AG10803 (cell line): Measurements from ENCODE around the gene ARPP21.

Source experiments
- DNase-seq: peaks from one replicate; pipeline ENCODE4 v3.0.0; 2010; ENCODE audit warnings: low read depth
- H3K4me3 ChIP-seq: 2 replicates; pipeline ENCODE4 v1.5.1; 2011; ENCODE audit warnings: mild to moderate bottlenecking, low read length, control low read depth
- CTCF ChIP-seq: conservative IDR thresholded peaks from 2 replicates; pipeline ENCODE4 v1.5.1; 2011; ENCODE audit warnings: mild to moderate bottlenecking, low read length, control low read depth, inconsistent platforms

ARPP21 gene

GRCh38 chr3:35635926-35636683, 3.2 kb upstream of the ARPP21 start:
- no peak for TF ChIP-seq CTCF
- no peak for DNase-seq
- no peak overlapping the region for H3K4me3 ChIP-seq

GRCh38 chr3:35638251-35638979, 910 bp upstream of the ARPP21 start:
- no peak for DNase-seq
- TF ChIP-seq CTCF: no peak
- H3K4me3 ChIP-seq: no peak overlapping the region

GRCh38 chr3:35638980-35639253, 408 bp upstream of the ARPP21 start:
- TF ChIP-seq CTCF: no peak
- no peak overlapping the region for H3K4me3 ChIP-seq
- DNase-seq: no peak

GRCh38 chr3:35640190-35641165, 1.2 kb downstream of the ARPP21 start:
- no peak overlapping the region for H3K4me3 ChIP-seq
- no peak for TF ChIP-seq CTCF

GRCh38 chr3:35641331-35641730, 2.0 kb downstream of the ARPP21 start:
- no peak for TF ChIP-seq CTCF
- H3K4me3 ChIP-seq: no peak overlapping the region
- no peak for DNase-seq

More at GRCh38 chr3:35640190-35641165, 1.2 kb downstream of the ARPP21 start:
- DNase-seq: no peak

- no peak for DNase-seq
Measured at GRCh38 chr3:35641920-35642527, 2.7 kb downstream of the ARPP21 start.

More at GRCh38 chr3:35641920-35642527, 2.7 kb downstream of the ARPP21 start:
- TF ChIP-seq CTCF: no peak
- H3K4me3 ChIP-seq: no peak overlapping the region
